ENCODE measurements around the gene PLCH1.

DNA sequence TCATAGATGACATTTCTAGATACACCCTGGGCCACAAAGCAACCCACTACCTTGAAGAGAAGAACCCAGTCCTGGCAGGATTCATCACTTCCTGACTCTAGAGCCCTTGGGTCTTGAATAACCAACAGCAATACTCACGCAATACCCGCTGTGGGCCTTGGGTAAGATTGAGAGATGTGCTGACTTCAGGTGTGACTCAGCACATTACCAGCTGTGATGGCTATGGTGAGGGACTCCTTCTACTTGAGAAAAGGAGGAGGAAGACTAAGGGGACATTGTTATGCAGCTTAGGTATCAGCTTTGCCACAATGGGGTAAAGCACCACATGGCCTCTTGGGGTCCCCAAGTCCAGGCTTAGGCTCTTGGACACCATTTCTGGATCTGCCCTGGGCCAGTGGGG lies 46.3 kb upstream of the PLCH1 start:
- TF ChIP-seq, protein P1, sequence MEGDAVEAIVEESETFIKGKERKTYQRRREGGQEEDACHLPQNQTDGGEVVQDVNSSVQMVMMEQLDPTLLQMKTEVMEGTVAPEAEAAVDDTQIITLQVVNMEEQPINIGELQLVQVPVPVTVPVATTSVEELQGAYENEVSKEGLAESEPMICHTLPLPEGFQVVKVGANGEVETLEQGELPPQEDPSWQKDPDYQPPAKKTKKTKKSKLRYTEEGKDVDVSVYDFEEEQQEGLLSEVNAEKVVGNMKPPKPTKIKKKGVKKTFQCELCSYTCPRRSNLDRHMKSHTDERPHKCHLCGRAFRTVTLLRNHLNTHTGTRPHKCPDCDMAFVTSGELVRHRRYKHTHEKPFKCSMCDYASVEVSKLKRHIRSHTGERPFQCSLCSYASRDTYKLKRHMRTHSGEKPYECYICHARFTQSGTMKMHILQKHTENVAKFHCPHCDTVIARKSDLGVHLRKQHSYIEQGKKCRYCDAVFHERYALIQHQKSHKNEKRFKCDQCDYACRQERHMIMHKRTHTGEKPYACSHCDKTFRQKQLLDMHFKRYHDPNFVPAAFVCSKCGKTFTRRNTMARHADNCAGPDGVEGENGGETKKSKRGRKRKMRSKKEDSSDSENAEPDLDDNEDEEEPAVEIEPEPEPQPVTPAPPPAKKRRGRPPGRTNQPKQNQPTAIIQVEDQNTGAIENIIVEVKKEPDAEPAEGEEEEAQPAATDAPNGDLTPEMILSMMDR (IDR thresholded peaks at IDR 0.05): no peak
- TF ChIP-seq POLR2A (IDR thresholded peaks at IDR 0.05) (no peak), EP300 (IDR thresholded peaks at IDR 0.05) (no peak)

Data from tibial nerve (tissue), 4 donors.